HEK293 (cell line): ENCODE measurements around the gene UMAD1.

ENCODE experiments used
- CTCF ChIA-PET: fragments of 350-600 bp; formaldehyde crosslinking; extraction: SDS; loops from one replicate; lab custom pipeline; 2021; ENCODE audit warnings: antibody characterized with exemption; lab: Yijun Ruan, JAX
- POLR2A ChIA-PET: fragments of 300-600 bp; formaldehyde crosslinking; extraction: SDS; loops from one replicate; lab custom pipeline; 2020; ENCODE audit warnings: antibody characterized with exemption, inconsistent platforms; lab: Yijun Ruan, JAX
- H3K27ac ChIP-seq: fragments of 200-500 bp; sonication (Bioruptor generic); 2 replicates; pipeline ENCODE4 v1.5.1; 2014; ENCODE audit warnings: low read depth, low read length, control low read depth, inconsistent platforms; ENCODE audit errors: extremely low read depth
- H3K36me3 ChIP-seq, 2 experiments: fragments of 200-500 bp in 1 of 2; sonication (Bioruptor generic) in 1 of 2; 1 replicate in 1 of 2; 2 replicates in 1 of 2; pipeline ENCODE4 v1.5.1; 2014 to 2017; ENCODE audit warnings: inconsistent platforms in 2 of 2, low read length in 2 of 2; ENCODE audit not compliant: control insufficient read depth in 2 of 2, insufficient read depth in 1 of 2
- H3K4me1 ChIP-seq: fragments of 200-500 bp; sonication (Bioruptor generic); 2 replicates; pipeline ENCODE4 v1.5.1; 2014; ENCODE audit warnings: mild to moderate bottlenecking, low read length, inconsistent platforms; ENCODE audit not compliant: control insufficient read depth, insufficient read depth
- H3K4me3 ChIP-seq: 2 replicates; pipeline ENCODE4 v1.5.1; 2011; ENCODE audit warnings: low read depth, mild to moderate bottlenecking, control low read depth, low read length, moderate library complexity
- H3K9me3 ChIP-seq: fragments of 200-500 bp; sonication (Bioruptor generic); 2 replicates; pipeline ENCODE4 v1.5.1; 2014; ENCODE audit warnings: low read depth, low read length, inconsistent platforms; ENCODE audit not compliant: control insufficient read depth, insufficient read depth
- ATF2 ChIP-seq: fragments of 450-650 bp; formaldehyde crosslinking; IDR thresholded peaks from 2 replicates; pipeline ENCODE4 v1.5.1; 2016; ENCODE audit warnings: missing biosample characterization, missing genetic modification characterization, low read depth
- FEZF1 ChIP-seq: fragments of 450-650 bp; formaldehyde crosslinking; IDR thresholded peaks from 2 replicates; pipeline ENCODE4 v1.5.1; 2016; ENCODE audit warnings: missing biosample characterization, missing genetic modification characterization
- KLF8 ChIP-seq: fragments of 450-650 bp; formaldehyde crosslinking; IDR thresholded peaks from 2 replicates; pipeline ENCODE4 v1.5.1; 2016; ENCODE audit warnings: missing biosample characterization, missing genetic modification characterization
- PATZ1 ChIP-seq: fragments of 450-650 bp; formaldehyde crosslinking; IDR thresholded peaks from 2 replicates; pipeline ENCODE4 v1.5.1; 2016; ENCODE audit warnings: missing biosample characterization, missing genetic modification characterization
- RBAK ChIP-seq: fragments of 450-650 bp; formaldehyde crosslinking; IDR thresholded peaks from 2 replicates; pipeline ENCODE4 v1.5.1; 2016; ENCODE audit warnings: missing biosample characterization, missing genetic modification characterization
- ZBTB8A ChIP-seq: fragments of 450-650 bp; formaldehyde crosslinking; IDR thresholded peaks from 2 replicates; pipeline ENCODE4 v1.5.1; 2016; ENCODE audit warnings: missing biosample characterization, missing genetic modification characterization
- ZFP37 ChIP-seq: fragments of 450-650 bp; formaldehyde crosslinking; IDR thresholded peaks from 2 replicates; pipeline ENCODE4 v1.5.1; 2016; ENCODE audit warnings: missing biosample characterization, missing genetic modification characterization
- ZFP41 ChIP-seq: fragments of 450-650 bp; formaldehyde crosslinking; IDR thresholded peaks from 2 replicates; pipeline ENCODE4 v1.5.1; 2016; ENCODE audit warnings: missing biosample characterization, missing genetic modification characterization, borderline replicate concordance
- ZNF10 ChIP-seq: fragments of 450-650 bp; formaldehyde crosslinking; IDR thresholded peaks from 2 replicates; pipeline ENCODE4 v1.5.1; 2017; ENCODE audit warnings: missing biosample characterization, missing genetic modification characterization
- ZNF121 ChIP-seq: fragments of 450-650 bp; formaldehyde crosslinking; IDR thresholded peaks from 2 replicates; pipeline ENCODE4 v1.5.1; 2016; ENCODE audit warnings: missing biosample characterization, missing genetic modification characterization
- ZNF18 ChIP-seq: fragments of 450-650 bp; formaldehyde crosslinking; IDR thresholded peaks from 2 replicates; pipeline ENCODE4 v1.5.1; 2016; ENCODE audit warnings: missing biosample characterization, missing genetic modification characterization
- ZNF239 ChIP-seq: fragments of 450-650 bp; formaldehyde crosslinking; IDR thresholded peaks from 2 replicates; pipeline ENCODE4 v1.5.1; 2016; ENCODE audit warnings: missing biosample characterization, missing genetic modification characterization
- ZNF280C ChIP-seq: fragments of 450-650 bp; formaldehyde crosslinking; IDR thresholded peaks from 2 replicates; pipeline ENCODE4 v1.5.1; 2016; ENCODE audit warnings: missing biosample characterization, missing genetic modification characterization
- ZNF354C ChIP-seq: fragments of 450-650 bp; formaldehyde crosslinking; IDR thresholded peaks from 2 replicates; pipeline ENCODE4 v1.5.1; 2016; ENCODE audit warnings: missing biosample characterization, missing genetic modification characterization, low read depth, borderline replicate concordance
- ZNF423 ChIP-seq: fragments of 450-650 bp; formaldehyde crosslinking; IDR thresholded peaks from 2 replicates; pipeline ENCODE4 v1.5.1; 2016; ENCODE audit warnings: missing biosample characterization, missing genetic modification characterization
- ZNF473 ChIP-seq: fragments of 450-650 bp; formaldehyde crosslinking; IDR thresholded peaks from 2 replicates; pipeline ENCODE4 v1.5.1; 2017; ENCODE audit warnings: missing biosample characterization, missing genetic modification characterization
- ZNF510 ChIP-seq: fragments of 450-650 bp; formaldehyde crosslinking; IDR thresholded peaks from 2 replicates; pipeline ENCODE4 v1.5.1; 2018; ENCODE audit warnings: mild to moderate bottlenecking, missing genetic modification characterization, missing biosample characterization; ENCODE audit not compliant: insufficient replicate concordance
- ZNF513 ChIP-seq: fragments of 450-650 bp; IDR thresholded peaks from 2 replicates; pipeline ENCODE4 v1.5.1; 2018; ENCODE audit warnings: missing biosample characterization, missing genetic modification characterization

The UMAD1 gene

GRCh38 chr7:7769710-7770627, 129.4 kb downstream of the UMAD1 start:
- peaks cover 5% of the 10 kb centered on the region; the same call in 1 of the 2 replicates for H3K4me1 ChIP-seq
- H3K4me3 ChIP-seq = no peak overlapping the region
- CTCF ChIA-PET = interaction anchor here (0.7 to 1.0 kb wide), 3 partner anchors 11 to 227 kb away, joined by 3 to 4 read pairs (median 3); no protein-coding TSS in a partner anchor
- POLR2A ChIA-PET = no interaction called here
- no peaks in the 10 kb centered on the region for H3K9me3 ChIP-seq
- H3K36me3 ChIP-seq = no peaks in the 10 kb centered on the region
- no peak overlapping the region for H3K27ac ChIP-seq
- TF ChIP-seq FEZF1 (tag by site-specific recombination) (no peak), ZNF10 (tag by site-specific recombination) (no peak), ATF2 (no peak), ZNF18 (tag by site-specific recombination) (no peak), ZBTB8A (no peak), PATZ1 (no peak), ZNF121 (tag by site-specific recombination) (no peak), ZNF239 (tag by site-specific recombination) (no peak), ZNF280C (no peak), ZNF473 (tag by site-specific recombination) (no peak), ZFP41 (tag by site-specific recombination) (no peak), RBAK (tag by site-specific recombination) (no peak), ZNF513 (tag by site-specific recombination) (no peak), ZNF423 (tag by site-specific recombination) (no peak), ZNF510 (tag by site-specific recombination) (no peak), ZFP37 (tag by site-specific recombination) (no peak), ZNF354C (tag by site-specific recombination) (no peak), KLF8 (tag by site-specific recombination) (no peak)
